SU-DHL-6 (cell line): ENCODE results near the gene PDLIM7.

Experiments used
- CTCF ChIP-seq: fragments of 200-600 bp; sonication (generic); IDR thresholded peaks from one replicate; pipeline ENCODE4 v1.5.1; 2017; ENCODE audit warnings: antibody characterized with exemption, mild to moderate bottlenecking, low read length, moderate library complexity; ENCODE audit not compliant: insufficient read depth, poor library complexity, severe bottlenecking
- EZH2phosphoT487 ChIP-seq: fragments of 200-600 bp; sonication (generic), shearing (Covaris generic); conservative IDR thresholded peaks from 2 replicates; pipeline ENCODE4 v1.6.1; 2018; ENCODE audit warnings: mild to moderate bottlenecking, antibody characterized with exemption, low read length, moderate library complexity, mixed read lengths

- TF ChIP-seq CTCF (no peak), EZH2phosphoT487 (no peak)
Observed at GRCh38 chr5:177457852-177458681, 39.3 kb downstream of the PDLIM7 start.
